ENCODE results near the gene ZNF627. TPM values are rescaled to one million over a fixed set of nuclear protein-coding genes. Genes with fewer than 3 reads are reported as not detected.

ZNF627 gene
- total and polyA plus RNA-seq, 4 donors, result 4.8 to 30.6 (median 8.8) TPM

- H3K9ac ChIP-seq (ENCODE audit: insufficient read depth in 1 of 2, low read length in 2 of 2), result no peak overlapping the region
- ATAC-seq (ENCODE audit: insufficient read depth, low FRiP score), result no peak
- WGBS, 2 donors, result 97 to 99% methylated on average over 8 of the region's 8 CpGs
Measured at GRCh38 chr19:11606484-11606883, 9.2 kb downstream of the ZNF627 start.

GRCh38 chr19:11611730-11612129, 14.4 kb downstream of the ZNF627 start:
- whole genome bisulfite sequencing, 2 donors, result 93 to 98% methylated on average over 1 of the region's 1 CpG
- TF ChIP-seq CTCF (IDR thresholded peaks at IDR 0.05; ENCODE audit: control extremely low read depth, extremely low read depth), result no peak

More at GRCh38 chr19:11606484-11606883, 9.2 kb downstream of the ZNF627 start:
- no peak overlapping the region for H3K27ac ChIP-seq (ENCODE audit: low read depth in 1 of 2, low read length in 1 of 2)
- H3K27me3 ChIP-seq (ENCODE audit: control insufficient read depth in 3 of 3, insufficient read depth in 3 of 3, low read length in 2 of 3), result no peaks in the 10 kb centered on the region
- TF ChIP-seq CTCF (IDR thresholded peaks at IDR 0.05; ENCODE audit: control extremely low read depth, extremely low read depth), result no peak
- H3K4me1 ChIP-seq (ENCODE audit: control insufficient read depth in 5 of 5, insufficient read depth in 5 of 5, low read length in 5 of 5), result no peaks in the 10 kb centered on the region
- H3K9me3 ChIP-seq (ENCODE audit: control insufficient read depth in 4 of 4, insufficient read depth in 3 of 4, low read length in 3 of 4), result peaks cover 0 to 3% (median 1%) of the 10 kb centered on the region in 4 donors
- peaks cover 0 to 52% (median 20%) of the 10 kb centered on the region in 4 donors for H3K36me3 ChIP-seq (ENCODE audit: control insufficient read depth in 4 of 4, insufficient read depth in 4 of 4, low read length in 4 of 4)
- DNase-seq, result no peak
- H3K4me3 ChIP-seq, result no peak overlapping the region

GRCh38 chr19:11612816-11613511, 15.7 kb downstream of the ZNF627 start:
- no peak for TF ChIP-seq CTCF (IDR thresholded peaks at IDR 0.05; ENCODE audit: control extremely low read depth, extremely low read depth)
- 97% methylated on average over 5 of the region's 5 CpGs for WGBS, 2 donors
- Histone ChIP-seq H3K27ac (ENCODE audit: low read depth in 1 of 2, low read length in 1 of 2) (no peak overlapping the region), H3K36me3 (ENCODE audit: control insufficient read depth in 4 of 4, insufficient read depth in 4 of 4, low read length in 4 of 4) (peaks cover 14 to 52% (median 31%) of the 10 kb centered on the region in 4 donors), H3K9ac (ENCODE audit: insufficient read depth in 1 of 2, low read length in 2 of 2) (no peak overlapping the region), H3K4me3 (no peak overlapping the region), H3K9me3 (ENCODE audit: control insufficient read depth in 4 of 4, insufficient read depth in 3 of 4, low read length in 3 of 4) (peaks cover 9 to 23% (median 15%) of the 10 kb centered on the region in 4 donors), H3K27me3 (ENCODE audit: control insufficient read depth in 3 of 3, insufficient read depth in 3 of 3, low read length in 2 of 3) (no peaks in the 10 kb centered on the region), H3K4me1 (ENCODE audit: control insufficient read depth in 5 of 5, insufficient read depth in 5 of 5, low read length in 5 of 5) (no peaks in the 10 kb centered on the region)
- no peak for DNase-seq
- ATAC-seq (ENCODE audit: insufficient read depth, low FRiP score), result no peak

More at GRCh38 chr19:11611730-11612129, 14.4 kb downstream of the ZNF627 start:
- H3K36me3 ChIP-seq (ENCODE audit: control insufficient read depth in 4 of 4, insufficient read depth in 4 of 4, low read length in 4 of 4), result peaks cover 9 to 49% (median 22%) of the 10 kb centered on the region in 4 donors
- no peaks in the 10 kb centered on the region for H3K27me3 ChIP-seq (ENCODE audit: control insufficient read depth in 3 of 3, insufficient read depth in 3 of 3, low read length in 2 of 3)
- no peak overlapping the region for H3K4me3 ChIP-seq
- no peak for ATAC-seq (ENCODE audit: insufficient read depth, low FRiP score)
- no peak overlapping the region for H3K27ac ChIP-seq (ENCODE audit: low read depth in 1 of 2, low read length in 1 of 2)
- H3K9ac ChIP-seq (ENCODE audit: insufficient read depth in 1 of 2, low read length in 2 of 2), result no peak overlapping the region
- H3K4me1 ChIP-seq (ENCODE audit: control insufficient read depth in 5 of 5, insufficient read depth in 5 of 5, low read length in 5 of 5), result no peaks in the 10 kb centered on the region
- DNase-seq, result no peak
- peaks cover 1 to 13% (median 5%) of the 10 kb centered on the region in 4 donors for H3K9me3 ChIP-seq (ENCODE audit: control insufficient read depth in 4 of 4, insufficient read depth in 3 of 4, low read length in 3 of 4)
